GM12892 (cell line): ENCODE measurements around the gene TBCEL.

Experiments
- POLR2A ChIP-seq: IDR thresholded peaks from 2 replicates; pipeline ENCODE4 v1.6.1; 2011; ENCODE audit warnings: low read depth, low read length, control low read depth
- POLR2AphosphoS5 ChIP-seq: IDR thresholded peaks from 2 replicates; pipeline ENCODE4 v1.6.1; 2011; ENCODE audit warnings: low read depth, low read length, control low read depth

GRCh38 chr11:121089566-121089965 is 65.7 kb downstream of the TBCEL start:
- TF ChIP-seq POLR2A = no peak
- no peak for TF ChIP-seq POLR2AphosphoS5
